ENCODE measurements around the gene CDHR5. TPM values are rescaled to one million over a fixed set of nuclear protein-coding genes. Genes with fewer than 3 reads are reported as not detected.

The CDHR5 gene
- total and polyA plus RNA-seq, 7 experiments from 2014 or later, result not detected

GRCh38 chr11:595400-595799 is 29.4 kb downstream of the CDHR5 start:
- Histone ChIP-seq H3K27ac (ENCODE audit: low read depth, low read length) (no peak overlapping the region), H3K4me3 (ENCODE audit: low read length) (no peak overlapping the region), H3K4me1 (ENCODE audit: control insufficient read depth in 2 of 2, insufficient read depth in 2 of 2, low read length in 2 of 2) (peaks cover 0 to 4% of the 10 kb centered on the region in 2 donors), H3K36me3 (ENCODE audit: control insufficient read depth in 2 of 3, insufficient read depth in 3 of 3, low read length in 3 of 3) (peaks cover 15 to 90% (median 17%) of the 10 kb centered on the region in 3 experiments), H3K27me3 (ENCODE audit: control insufficient read depth in 2 of 2, insufficient read depth in 2 of 2, low read length in 2 of 2) (no peaks in the 10 kb centered on the region), H3K9me3 (ENCODE audit: control insufficient read depth in 2 of 3, low read length in 3 of 3) (no peaks in the 10 kb centered on the region)
- no peak overlapping the region for H3K4me3 Mint-ChIP-seq
- ATAC-seq (no peak), DNase-seq (no peak)
- ChIA-PET POLR2A (interaction anchor here (0.6 kb wide), 1 partner anchor 352 kb away, joined by 3 read pairs; no protein-coding TSS in a partner anchor), CTCF (no interaction called here)
- peaks cover 4 to 37% (median 10%) of the 10 kb centered on the region in 5 donors for H3K36me3 Mint-ChIP-seq
- no peaks in the 10 kb centered on the region for H3K27me3 Mint-ChIP-seq
- peaks cover 0 to 3% (median 0%) of the 10 kb centered on the region in 11 donors for H3K9me3 Mint-ChIP-seq
- peaks cover 0 to 11% (median 5%) of the 10 kb centered on the region in 7 donors for H3K4me1 Mint-ChIP-seq
- no peak overlapping the region for H3K27ac Mint-ChIP-seq
- intact Hi-C loops (cut with micrococcal nuclease), result no loop called here

- H3K9me3 ChIP-seq (ENCODE audit: control insufficient read depth in 2 of 3, low read length in 3 of 3), result no peaks in the 10 kb centered on the region
- Mint-ChIP-seq H3K4me3 (no peak overlapping the region), H3K27me3 (no peaks in the 10 kb centered on the region), H3K36me3 (peaks cover 8 to 41% (median 17%) of the 10 kb centered on the region in 5 donors), H3K4me1 (peaks cover 0 to 22% (median 8%) of the 10 kb centered on the region in 7 donors), H3K9me3 (peaks cover 0 to 3% (median 0%) of the 10 kb centered on the region in 11 donors), H3K27ac (no peak overlapping the region)
- DNase-seq, result no peak
- no peak for ATAC-seq
- H3K36me3 ChIP-seq (ENCODE audit: control insufficient read depth in 2 of 3, insufficient read depth in 3 of 3, low read length in 3 of 3), result peaks cover 12 to 89% (median 21%) of the 10 kb centered on the region in 3 experiments
- intact Hi-C loops (cut with micrococcal nuclease), result no loop called here
- no peak overlapping the region for H3K27ac ChIP-seq (ENCODE audit: low read depth, low read length)
- ChIA-PET POLR2A (no interaction called here), CTCF (no interaction called here)
- no peak overlapping the region for H3K4me3 ChIP-seq (ENCODE audit: low read length)
- no peaks in the 10 kb centered on the region for H3K27me3 ChIP-seq (ENCODE audit: control insufficient read depth in 2 of 2, insufficient read depth in 2 of 2, low read length in 2 of 2)
- peaks cover under 1 to 4% of the 10 kb centered on the region in 2 donors for H3K4me1 ChIP-seq (ENCODE audit: control insufficient read depth in 2 of 2, insufficient read depth in 2 of 2, low read length in 2 of 2)
These were observed 31.4 kb downstream of the CDHR5 start for GRCh38 chr11:593347-593746.

GRCh38 chr11:592918-593317 is 31.8 kb downstream of the CDHR5 start:
- Histone ChIP-seq H3K27me3 (ENCODE audit: control insufficient read depth in 2 of 2, insufficient read depth in 2 of 2, low read length in 2 of 2) (no peaks in the 10 kb centered on the region), H3K9me3 (ENCODE audit: control insufficient read depth in 2 of 3, low read length in 3 of 3) (no peaks in the 10 kb centered on the region), H3K4me3 (ENCODE audit: low read length) (no peak overlapping the region), H3K4me1 (ENCODE audit: control insufficient read depth in 2 of 2, insufficient read depth in 2 of 2, low read length in 2 of 2) (peaks cover 5% of the 10 kb centered on the region in 2 donors), H3K36me3 (ENCODE audit: control insufficient read depth in 2 of 3, insufficient read depth in 3 of 3, low read length in 3 of 3) (peaks cover 11 to 85% (median 20%) of the 10 kb centered on the region in 3 experiments), H3K27ac (ENCODE audit: low read depth, low read length) (no peak overlapping the region)
- no peak overlapping the region for H3K4me3 Mint-ChIP-seq
- peaks cover 4 to 26% (median 12%) of the 10 kb centered on the region in 7 donors for H3K4me1 Mint-ChIP-seq
- peaks cover 9 to 41% (median 20%) of the 10 kb centered on the region in 5 donors for H3K36me3 Mint-ChIP-seq
- ChIA-PET CTCF (no interaction called here), POLR2A (no interaction called here)
- intact Hi-C loops (cut with micrococcal nuclease), result no loop called here
- no peak overlapping the region for H3K27ac Mint-ChIP-seq
- no peaks in the 10 kb centered on the region for H3K27me3 Mint-ChIP-seq
- DNase-seq, result no peak
- peaks cover 0 to 3% (median 0%) of the 10 kb centered on the region in 11 donors for H3K9me3 Mint-ChIP-seq
- ATAC-seq, result no peak

GRCh38 chr11:592501-592900 is 32.3 kb downstream of the CDHR5 start:
- peaks cover 9 to 42% (median 20%) of the 10 kb centered on the region in 5 donors for H3K36me3 Mint-ChIP-seq
- ATAC-seq (no peak), DNase-seq (no peak)
- Histone ChIP-seq H3K4me1 (ENCODE audit: control insufficient read depth in 2 of 2, insufficient read depth in 2 of 2, low read length in 2 of 2) (peaks cover 9% of the 10 kb centered on the region in 2 donors), H3K27ac (ENCODE audit: low read depth, low read length) (no peak overlapping the region), H3K9me3 (ENCODE audit: control insufficient read depth in 2 of 3, low read length in 3 of 3) (no peaks in the 10 kb centered on the region), H3K27me3 (ENCODE audit: control insufficient read depth in 2 of 2, insufficient read depth in 2 of 2, low read length in 2 of 2) (no peaks in the 10 kb centered on the region), H3K36me3 (ENCODE audit: control insufficient read depth in 2 of 3, insufficient read depth in 3 of 3, low read length in 3 of 3) (peaks cover 15 to 81% (median 17%) of the 10 kb centered on the region in 3 experiments), H3K4me3 (ENCODE audit: low read length) (no peak overlapping the region)
- ChIA-PET CTCF (no interaction called here), POLR2A (no interaction called here)
- peaks cover 8 to 30% (median 16%) of the 10 kb centered on the region in 7 donors for H3K4me1 Mint-ChIP-seq
- peaks cover 0 to 3% (median 0%) of the 10 kb centered on the region in 11 donors for H3K9me3 Mint-ChIP-seq
- intact Hi-C loops (cut with micrococcal nuclease), result no loop called here
- peak overlapping the region in 2 of 9 donors; percentile 1 to 51 for H3K27ac Mint-ChIP-seq
- no peak overlapping the region for H3K4me3 Mint-ChIP-seq
- no peaks in the 10 kb centered on the region for H3K27me3 Mint-ChIP-seq

GRCh38 chr11:590997-591396 is 33.8 kb downstream of the CDHR5 start:
- Histone ChIP-seq H3K4me1 (ENCODE audit: control insufficient read depth in 2 of 2, insufficient read depth in 2 of 2, low read length in 2 of 2) (peaks cover 12 to 14% of the 10 kb centered on the region in 2 donors), H3K4me3 (ENCODE audit: low read length) (no peak overlapping the region), H3K9me3 (ENCODE audit: control insufficient read depth in 2 of 3, low read length in 3 of 3) (no peaks in the 10 kb centered on the region), H3K27me3 (ENCODE audit: control insufficient read depth in 2 of 2, insufficient read depth in 2 of 2, low read length in 2 of 2) (no peaks in the 10 kb centered on the region), H3K27ac (ENCODE audit: low read depth, low read length) (no peak overlapping the region), H3K36me3 (ENCODE audit: control insufficient read depth in 2 of 3, insufficient read depth in 3 of 3, low read length in 3 of 3) (peaks cover 11 to 81% (median 21%) of the 10 kb centered on the region in 3 experiments)
- Mint-ChIP-seq H3K36me3 (peaks cover 9 to 42% (median 19%) of the 10 kb centered on the region in 5 donors), H3K4me3 (no peak overlapping the region), H3K9me3 (peaks cover 0 to 1% (median 0%) of the 10 kb centered on the region in 11 donors), H3K27ac (peak overlapping the region in 1 of 9 donors; percentile 2), H3K27me3 (no peaks in the 10 kb centered on the region), H3K4me1 (peaks cover 9 to 38% (median 29%) of the 10 kb centered on the region in 7 donors)
- ChIA-PET CTCF (interaction anchor here (0.6 kb wide), 1 partner anchor 123 kb away, joined by 3 read pairs; no protein-coding TSS in a partner anchor), POLR2A (interaction anchor here (0.6 kb wide), 1 partner anchor 79 kb away, joined by 3 read pairs; no protein-coding TSS in a partner anchor)
- no peak for DNase-seq
- no peak for ATAC-seq
- intact Hi-C loops (cut with micrococcal nuclease), result no loop called here

- Histone ChIP-seq H3K4me1 (ENCODE audit: control insufficient read depth in 2 of 2, insufficient read depth in 2 of 2, low read length in 2 of 2) (peaks cover 10 to 12% of the 10 kb centered on the region in 2 donors), H3K4me3 (ENCODE audit: low read length) (no peak overlapping the region), H3K36me3 (ENCODE audit: control insufficient read depth in 2 of 3, insufficient read depth in 3 of 3, low read length in 3 of 3) (peaks cover 11 to 69% (median 21%) of the 10 kb centered on the region in 3 experiments), H3K27ac (ENCODE audit: low read depth, low read length) (no peak overlapping the region), H3K27me3 (ENCODE audit: control insufficient read depth in 2 of 2, insufficient read depth in 2 of 2, low read length in 2 of 2) (no peaks in the 10 kb centered on the region), H3K9me3 (ENCODE audit: control insufficient read depth in 2 of 3, low read length in 3 of 3) (no peaks in the 10 kb centered on the region)
- H3K4me3 Mint-ChIP-seq, result peak overlapping the region in 2 of 10 donors; percentile 5 to 13
- ATAC-seq (no peak), DNase-seq (no peak)
- peaks cover 0 to 1% (median 0%) of the 10 kb centered on the region in 11 donors for H3K9me3 Mint-ChIP-seq
- peaks cover 9 to 38% (median 29%) of the 10 kb centered on the region in 7 donors for H3K4me1 Mint-ChIP-seq
- ChIA-PET POLR2A (interaction anchor here (1.1 kb wide), 1 partner anchor 14 kb away, joined by 5 read pairs; the partner anchor contains the start of gene PHRF1), CTCF (interaction anchor here (0.7 to 2.4 kb wide), 2 partner anchors 133 to 331 kb away, joined by 3 to 9 read pairs; no protein-coding TSS in a partner anchor)
- H3K27ac Mint-ChIP-seq, result peak overlapping the region in 5 of 9 donors; percentile 42 to 99 (median 82)
- no peaks in the 10 kb centered on the region for H3K27me3 Mint-ChIP-seq
- intact Hi-C loops (cut with micrococcal nuclease), result no loop called here
- peaks cover 9 to 39% (median 19%) of the 10 kb centered on the region in 5 donors for H3K36me3 Mint-ChIP-seq
These were observed 35.0 kb downstream of the CDHR5 start for GRCh38 chr11:589798-590197.
